Left lung (tissue), 10 donors: ENCODE measurements around the gene USP40. TPM values are rescaled to one million over a fixed set of nuclear protein-coding genes. Genes with fewer than 3 reads are reported as not detected.

Experiments
- ATAC-seq: fragments of 200-7000 bp; cut with Tn5 transposase; one replicate; pipeline ENCODE4 v1.9.1; 2020; ENCODE audit warnings: moderate library complexity
- DNase-seq, 4 donors: peaks; one replicate each; pipeline ENCODE4 v3.0.0-alpha.2; 2013 to 2020
- H3K27ac ChIP-seq, 2 donors: fragments of 200-600 bp; sonication (generic) in 1 of 2; one replicate each; pipeline versions ENCODE4 v1.5.0 to v1.8.0; 2020 to 2021
- H3K27me3 ChIP-seq, 2 donors: fragments of 200-600 bp; sonication (generic) in 1 of 2; one replicate each; pipeline versions ENCODE4 v1.5.0 to v1.8.0; 2020 to 2021
- H3K36me3 ChIP-seq, 2 donors: fragments of 200-600 bp; sonication (generic) in 1 of 2; one replicate each; pipeline versions ENCODE4 v1.5.0 to v1.8.0; 2020 to 2021
- H3K4me1 ChIP-seq, 2 donors: fragments of 200-600 bp; one replicate each; pipeline ENCODE4 v1.8.0; 2021
- H3K4me3 ChIP-seq, 2 donors: fragments of 200-600 bp; sonication (generic) in 1 of 2; one replicate each; pipeline versions ENCODE4 v1.5.0 to v1.8.0; 2020 to 2021; ENCODE audit warnings: mild to moderate bottlenecking in 1 of 2
- H3K9me3 ChIP-seq, 2 donors: fragments of 200-600 bp; sonication (generic) in 1 of 2; one replicate each; pipeline versions ENCODE4 v1.5.0 to v1.8.0; 2020 to 2021
- intact Hi-C, 2 donors: fragments of 100-400 bp; cut with DNase I; formaldehyde crosslinking; loops; one replicate each; pipeline versions ENCODE4 v1.11.2 to v1.14.2; 2022
- polyA plus RNA-seq, 6 donors: library from polyadenylated mRNA; unstranded; fragments of 120-200 nt; gene quantifications; one replicate each; pipeline ENCODE4 v1.2.1, GENCODE V29; 2013; ENCODE audit not compliant: insufficient read length in 6 of 6
- total RNA-seq, 2 donors: library from RNA; stranded (reverse); fragmentation: NEBNext Ultra II Directional; extraction: Animal tissue kit (Norgen Biotek cat#: 25700); gene quantifications; one replicate each; pipeline ENCODE4 v1.2.1, GENCODE V29; 2021
- TF ChIP-seq, protein P1 (sequence below), 2 donors: fragments of 200-600 bp; sonication (generic) in 1 of 2; IDR thresholded peaks; one replicate each; pipeline versions ENCODE4 v1.5.0 to v1.8.0; 2021; ENCODE audit warnings: antibody characterized with exemption in 2 of 2
- donor health status: DM: no; HTN: yes; CAD: no.
- donor health status: DM: no; HTN: no; CAD: no.

USP40 gene
- total and polyA plus RNA-seq, 8 donors, result 40.0 to 60.5 (median 46.0) TPM

DNA sequence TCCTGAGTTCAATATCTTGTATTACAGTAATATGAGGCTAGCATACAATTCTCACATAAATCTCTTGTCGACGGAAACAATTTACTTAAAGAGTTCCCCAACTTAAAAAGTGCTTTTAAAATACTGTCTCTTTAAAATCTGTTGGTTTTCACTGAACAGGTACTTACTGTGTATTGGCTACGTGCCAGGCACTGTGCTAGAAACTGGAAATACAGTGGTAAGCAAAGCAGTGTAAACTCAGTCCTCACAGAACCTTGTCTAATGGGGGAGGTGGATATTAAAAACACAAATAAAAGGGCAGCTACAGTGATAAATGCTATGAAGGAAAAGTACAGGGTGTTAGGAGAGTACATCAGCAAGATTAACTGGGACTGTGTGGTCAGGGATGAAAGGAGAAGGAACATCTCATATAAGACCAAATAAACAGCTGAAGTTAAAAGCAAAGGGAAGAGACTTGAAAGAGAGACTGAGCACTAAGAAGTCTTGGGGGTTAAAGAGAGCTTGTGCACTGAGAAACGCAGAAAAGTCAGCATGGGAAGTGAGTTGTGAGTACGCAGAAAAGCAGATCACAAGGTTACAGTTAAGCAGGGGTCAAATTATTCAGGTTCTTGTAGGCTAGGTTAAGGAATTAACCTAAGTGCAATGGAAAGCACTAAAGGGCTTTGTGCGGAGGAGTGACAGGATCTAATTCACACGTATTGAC lies 52.5 kb downstream of the USP40 start:
- ATAC-seq (peak; percentile 82), DNase-seq (peak in 3 of 4 donors; percentile 4 to 49 (median 48))
- H3K4me3 ChIP-seq, result no peak overlapping the region
- H3K36me3 ChIP-seq, result peaks cover 0 to 4% of the 10 kb centered on the region in 2 donors
- H3K27ac ChIP-seq, result peak overlapping the region in 1 of 2 donors; percentile 9
- no peaks in the 10 kb centered on the region for H3K4me1 ChIP-seq
- intact Hi-C loops, result no loop called here
- TF ChIP-seq, protein P1, sequence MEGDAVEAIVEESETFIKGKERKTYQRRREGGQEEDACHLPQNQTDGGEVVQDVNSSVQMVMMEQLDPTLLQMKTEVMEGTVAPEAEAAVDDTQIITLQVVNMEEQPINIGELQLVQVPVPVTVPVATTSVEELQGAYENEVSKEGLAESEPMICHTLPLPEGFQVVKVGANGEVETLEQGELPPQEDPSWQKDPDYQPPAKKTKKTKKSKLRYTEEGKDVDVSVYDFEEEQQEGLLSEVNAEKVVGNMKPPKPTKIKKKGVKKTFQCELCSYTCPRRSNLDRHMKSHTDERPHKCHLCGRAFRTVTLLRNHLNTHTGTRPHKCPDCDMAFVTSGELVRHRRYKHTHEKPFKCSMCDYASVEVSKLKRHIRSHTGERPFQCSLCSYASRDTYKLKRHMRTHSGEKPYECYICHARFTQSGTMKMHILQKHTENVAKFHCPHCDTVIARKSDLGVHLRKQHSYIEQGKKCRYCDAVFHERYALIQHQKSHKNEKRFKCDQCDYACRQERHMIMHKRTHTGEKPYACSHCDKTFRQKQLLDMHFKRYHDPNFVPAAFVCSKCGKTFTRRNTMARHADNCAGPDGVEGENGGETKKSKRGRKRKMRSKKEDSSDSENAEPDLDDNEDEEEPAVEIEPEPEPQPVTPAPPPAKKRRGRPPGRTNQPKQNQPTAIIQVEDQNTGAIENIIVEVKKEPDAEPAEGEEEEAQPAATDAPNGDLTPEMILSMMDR (IDR thresholded peaks at IDR 0.05), result no peak
- H3K27me3 ChIP-seq, result no peaks in the 10 kb centered on the region
- H3K9me3 ChIP-seq, result no peaks in the 10 kb centered on the region

DNA sequence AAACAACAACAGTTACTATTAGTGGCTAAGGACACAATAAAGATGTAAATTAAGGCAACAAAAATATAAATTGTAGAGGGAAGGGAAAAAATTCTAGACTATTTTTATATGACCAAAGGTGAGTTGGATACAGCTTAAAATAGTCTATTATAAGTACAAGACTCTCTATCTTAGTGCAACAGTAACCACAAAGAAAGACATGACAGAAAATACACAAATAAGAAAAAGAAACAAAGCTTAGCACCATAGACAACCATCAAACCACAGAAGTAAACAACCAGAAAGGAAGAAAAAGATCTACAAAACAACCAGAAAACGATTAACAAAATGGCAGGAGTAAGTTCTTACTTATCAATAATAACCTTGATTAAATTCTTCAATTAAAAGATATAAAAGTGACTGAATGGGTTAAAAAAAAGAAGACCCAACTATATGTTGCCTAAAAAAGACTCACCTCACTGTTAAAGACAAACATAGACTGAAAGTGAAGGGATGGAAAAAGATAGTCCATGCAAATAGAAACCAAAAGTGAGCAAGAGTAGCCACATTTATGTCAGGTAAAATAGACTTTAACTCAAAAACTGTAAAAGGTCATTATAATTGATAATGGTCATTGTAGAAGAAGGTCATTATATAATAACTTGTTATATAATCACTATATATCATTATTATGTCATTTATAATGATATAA lies 62.5 kb downstream of the USP40 start:
- no peak for ATAC-seq
- Histone ChIP-seq H3K36me3 (peaks cover 0 to 53% of the 10 kb centered on the region in 2 donors), H3K27me3 (no peaks in the 10 kb centered on the region), H3K27ac (no peak overlapping the region), H3K4me1 (no peaks in the 10 kb centered on the region), H3K4me3 (no peak overlapping the region), H3K9me3 (peaks cover 0 to 20% of the 10 kb centered on the region in 2 donors)
- DNase-seq, result no peak
- TF ChIP-seq, protein P1 (IDR thresholded peaks at IDR 0.05), result no peak
- intact Hi-C loops, result no loop called here

DNA sequence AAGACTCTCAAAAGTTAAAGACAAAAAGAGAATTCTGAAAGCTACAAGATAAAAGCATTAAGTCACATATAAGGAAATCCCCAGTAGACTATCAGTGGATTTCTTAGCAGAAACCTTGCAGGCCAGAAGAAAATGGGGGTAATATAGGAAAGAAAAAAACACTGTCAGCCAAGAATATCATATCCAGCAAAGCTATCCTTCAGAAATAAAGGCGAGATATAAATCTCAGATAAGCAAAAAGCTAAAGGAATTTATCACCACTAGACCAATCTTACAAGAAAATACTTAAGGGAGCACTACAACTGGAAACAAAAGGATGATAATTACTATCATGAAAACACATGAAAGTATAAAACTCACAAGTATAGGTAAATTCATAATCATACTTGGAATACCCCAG lies 63.1 kb downstream of the USP40 start:
- TF ChIP-seq, protein P1 (IDR thresholded peaks at IDR 0.05), result no peak
- ATAC-seq (no peak), DNase-seq (no peak)
- Histone ChIP-seq H3K27me3 (no peaks in the 10 kb centered on the region), H3K4me1 (no peaks in the 10 kb centered on the region), H3K36me3 (peaks cover 0 to 59% of the 10 kb centered on the region in 2 donors), H3K9me3 (peaks cover 0 to 20% of the 10 kb centered on the region in 2 donors), H3K27ac (no peak overlapping the region), H3K4me3 (no peak overlapping the region)
- intact Hi-C loops, result no loop called here

DNA sequence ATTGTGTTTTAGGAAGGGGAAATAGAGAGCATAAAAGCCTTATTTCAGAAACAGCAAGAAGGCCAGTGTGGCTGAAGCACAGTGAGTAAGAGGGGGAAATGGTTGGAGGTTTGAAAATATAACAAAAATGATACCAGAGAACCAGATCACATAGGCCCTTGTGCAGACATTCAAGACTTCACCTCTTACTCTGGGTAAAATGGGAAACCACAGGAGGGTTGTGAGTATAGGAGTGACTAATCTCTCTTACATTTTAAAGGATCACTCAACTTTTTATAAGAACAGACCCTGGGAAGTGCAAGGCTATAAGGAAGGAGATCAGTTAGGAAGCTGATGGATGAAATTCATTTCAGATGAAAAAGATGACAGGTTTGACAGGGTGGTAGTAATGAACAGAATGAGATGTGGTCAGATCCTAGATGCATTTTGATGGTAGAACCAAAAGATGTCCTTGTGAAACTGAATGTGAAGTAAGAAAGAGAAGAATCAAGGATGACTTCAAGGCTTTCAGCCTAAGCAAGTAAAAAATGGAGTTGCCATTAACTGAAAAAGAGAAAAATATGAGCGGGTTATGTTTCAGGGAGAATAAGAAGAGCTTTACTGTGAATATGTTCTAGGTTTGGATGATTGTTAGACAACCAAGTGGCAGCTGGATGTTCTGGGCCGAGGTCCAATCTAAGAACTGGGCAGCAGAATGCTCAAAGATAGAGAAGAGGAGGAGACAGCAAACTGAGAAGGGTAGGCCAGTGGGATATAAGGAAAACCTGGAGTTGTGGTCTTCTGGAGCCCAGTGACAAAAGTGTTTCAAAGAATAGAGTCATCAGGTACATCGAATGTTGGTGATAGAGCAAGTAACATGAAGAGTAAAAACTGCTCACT lies 65.1 kb downstream of the USP40 start:
- intact Hi-C loops, result no loop called here
- H3K4me1 ChIP-seq, result no peaks in the 10 kb centered on the region
- H3K4me3 ChIP-seq, result no peak overlapping the region
- peaks cover 0 to 64% of the 10 kb centered on the region in 2 donors for H3K36me3 ChIP-seq
- no peak for DNase-seq
- H3K27ac ChIP-seq, result no peak overlapping the region
- no peaks in the 10 kb centered on the region for H3K27me3 ChIP-seq
- H3K9me3 ChIP-seq, result peaks cover 0 to 20% of the 10 kb centered on the region in 2 donors
- TF ChIP-seq, protein P1 (IDR thresholded peaks at IDR 0.05), result no peak
- ATAC-seq, result peak; percentile 62
